Activated naive CD8-positive, alpha-beta T cell treated with anti-CD3 and anti-CD28 coated beads, Interleukin-2, amount 50 U/mL, for 24 hours (primary cell): ENCODE results near the gene CLEC3A.
"Not testable (repeated sequence)": the region's sequence is repeated elsewhere in the genome, so short reads cannot be mapped to it uniquely, and the experiment has no call there.

Experiments
- ATAC-seq: fragments of 150-1000 bp; cut with Tn5 transposase; one replicate; pipeline ENCODE4 v1.10.0; 2021
- DNase-seq: peaks from one replicate; pipeline ENCODE4 v3.0.0; 2021
- H3K27ac Mint-ChIP-seq: one replicate; pipeline ENCODE4 v1.8.0; 2021; ENCODE audit warnings: mild to moderate bottlenecking, mixed read lengths
- H3K27me3 Mint-ChIP-seq: one replicate; pipeline ENCODE4 v1.8.0; 2021; ENCODE audit warnings: mixed read lengths
- H3K36me3 Mint-ChIP-seq: one replicate; pipeline ENCODE4 v1.8.0; 2021; ENCODE audit warnings: low read depth, mixed read lengths
- H3K4me1 Mint-ChIP-seq: one replicate; pipeline ENCODE4 v1.8.0; 2021; ENCODE audit warnings: mixed read lengths
- H3K4me3 Mint-ChIP-seq: one replicate; pipeline ENCODE4 v1.8.0; 2021; ENCODE audit warnings: mild to moderate bottlenecking, moderate library complexity, mixed read lengths
- H3K9me3 Mint-ChIP-seq: one replicate; pipeline ENCODE4 v1.8.0; 2021; ENCODE audit warnings: mixed read lengths

CLEC3A gene

GRCh38 chr16:78057803-78058564 lies 35.6 kb downstream of the CLEC3A start:
- H3K4me3 Mint-ChIP-seq: no peak overlapping the region

GRCh38 chr16:78059806-78060205 lies 37.5 kb downstream of the CLEC3A start:
- not testable (repeated sequence) for H3K27me3 Mint-ChIP-seq, H3K4me1 Mint-ChIP-seq, ATAC-seq, H3K36me3 Mint-ChIP-seq, H3K27ac Mint-ChIP-seq, H3K9me3 Mint-ChIP-seq, H3K4me3 Mint-ChIP-seq, DNase-seq

More at GRCh38 chr16:78057803-78058564, 35.6 kb downstream of the CLEC3A start:
- H3K27me3 Mint-ChIP-seq: peaks cover 8% of the 10 kb centered on the region
- H3K36me3 Mint-ChIP-seq: no peaks in the 10 kb centered on the region
- no peak overlapping the region for H3K27ac Mint-ChIP-seq
- DNase-seq (no peak), ATAC-seq (no peak)
- no peaks in the 10 kb centered on the region for H3K9me3 Mint-ChIP-seq
- H3K4me1 Mint-ChIP-seq: no peaks in the 10 kb centered on the region

GRCh38 chr16:78060295-78060694 lies 37.9 kb downstream of the CLEC3A start:
- ATAC-seq (no peak), DNase-seq (no peak)
- no peaks in the 10 kb centered on the region for H3K4me1 Mint-ChIP-seq
- no peak overlapping the region for H3K4me3 Mint-ChIP-seq
- peaks cover 2% of the 10 kb centered on the region for H3K27me3 Mint-ChIP-seq
- H3K27ac Mint-ChIP-seq: no peak overlapping the region
- no peaks in the 10 kb centered on the region for H3K9me3 Mint-ChIP-seq
- H3K36me3 Mint-ChIP-seq: no peaks in the 10 kb centered on the region

GRCh38 chr16:78060809-78061208 lies 38.5 kb downstream of the CLEC3A start:
- no peak overlapping the region for H3K4me3 Mint-ChIP-seq
- peaks cover 2% of the 10 kb centered on the region for H3K27me3 Mint-ChIP-seq
- no peaks in the 10 kb centered on the region for H3K9me3 Mint-ChIP-seq
- no peaks in the 10 kb centered on the region for H3K4me1 Mint-ChIP-seq
- ATAC-seq (no peak), DNase-seq (no peak)
- H3K36me3 Mint-ChIP-seq: no peaks in the 10 kb centered on the region
- no peak overlapping the region for H3K27ac Mint-ChIP-seq

- H3K36me3 Mint-ChIP-seq: no peaks in the 10 kb centered on the region
- no peak overlapping the region for H3K4me3 Mint-ChIP-seq
- peaks cover 8% of the 10 kb centered on the region for H3K27me3 Mint-ChIP-seq
- ATAC-seq: no peak
- no peaks in the 10 kb centered on the region for H3K9me3 Mint-ChIP-seq
- H3K27ac Mint-ChIP-seq: no peak overlapping the region
- DNase-seq: no peak
- H3K4me1 Mint-ChIP-seq: no peaks in the 10 kb centered on the region
Observed at GRCh38 chr16:78065319-78065718, 43.0 kb downstream of the CLEC3A start.

DNA sequence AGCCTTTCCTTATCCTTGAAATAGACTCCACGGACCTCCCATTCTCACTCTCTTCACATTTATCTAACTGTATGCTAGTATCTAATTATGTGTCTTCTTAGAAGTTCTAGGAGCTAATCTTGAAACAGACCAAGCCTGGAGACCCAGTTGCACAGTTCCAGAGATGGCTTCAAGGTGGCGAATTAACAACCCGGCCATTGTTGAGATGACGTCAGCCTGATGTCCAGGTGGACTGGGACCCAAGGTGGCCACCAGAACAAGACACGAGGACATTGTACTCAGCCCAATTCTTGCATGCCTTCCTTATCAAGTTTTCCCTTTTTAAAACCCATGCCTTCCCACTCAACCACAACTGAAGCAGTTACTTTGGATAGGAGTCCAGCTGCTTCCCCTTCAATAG lies 47.6 kb downstream of the CLEC3A start:
- ATAC-seq (no peak), DNase-seq (no peak)
- Mint-ChIP-seq H3K4me3 (no peak overlapping the region), H3K27ac (no peak overlapping the region), H3K27me3 (peaks cover 10% of the 10 kb centered on the region), H3K36me3 (no peaks in the 10 kb centered on the region), H3K4me1 (no peaks in the 10 kb centered on the region), H3K9me3 (no peaks in the 10 kb centered on the region)

GRCh38 chr16:78072275-78072674 lies 49.9 kb downstream of the CLEC3A start:
- Mint-ChIP-seq H3K9me3 (no peaks in the 10 kb centered on the region), H3K27me3 (peaks cover 8% of the 10 kb centered on the region), H3K4me1 (no peaks in the 10 kb centered on the region), H3K36me3 (no peaks in the 10 kb centered on the region), H3K4me3 (no peak overlapping the region), H3K27ac (no peak overlapping the region)
- no peak for ATAC-seq
- no peak for DNase-seq

DNA sequence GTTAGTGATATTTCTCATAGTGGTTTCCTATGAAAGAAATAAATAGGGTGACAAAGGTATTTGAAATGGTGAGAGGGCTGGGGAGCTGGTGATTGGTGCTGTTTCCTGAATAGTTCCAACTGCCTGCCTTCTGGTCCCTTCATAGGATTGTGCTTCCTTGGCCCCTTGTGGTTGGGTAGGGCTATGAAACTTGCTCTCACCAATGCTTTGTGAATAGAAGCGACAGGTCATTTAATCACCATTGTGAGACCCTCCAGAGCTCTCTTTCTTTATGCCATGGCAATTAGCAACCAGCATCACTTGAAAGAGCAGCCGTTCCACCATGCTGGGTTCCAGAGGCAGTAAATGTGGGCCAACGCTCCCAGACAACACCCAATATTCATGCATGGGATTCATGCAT lies 53.5 kb downstream of the CLEC3A start:
- Mint-ChIP-seq H3K4me3 (no peak overlapping the region), H3K9me3 (no peaks in the 10 kb centered on the region), H3K36me3 (no peaks in the 10 kb centered on the region), H3K27me3 (no peaks in the 10 kb centered on the region), H3K4me1 (no peaks in the 10 kb centered on the region), H3K27ac (no peak overlapping the region)
- no peak for ATAC-seq
- no peak for DNase-seq

DNA sequence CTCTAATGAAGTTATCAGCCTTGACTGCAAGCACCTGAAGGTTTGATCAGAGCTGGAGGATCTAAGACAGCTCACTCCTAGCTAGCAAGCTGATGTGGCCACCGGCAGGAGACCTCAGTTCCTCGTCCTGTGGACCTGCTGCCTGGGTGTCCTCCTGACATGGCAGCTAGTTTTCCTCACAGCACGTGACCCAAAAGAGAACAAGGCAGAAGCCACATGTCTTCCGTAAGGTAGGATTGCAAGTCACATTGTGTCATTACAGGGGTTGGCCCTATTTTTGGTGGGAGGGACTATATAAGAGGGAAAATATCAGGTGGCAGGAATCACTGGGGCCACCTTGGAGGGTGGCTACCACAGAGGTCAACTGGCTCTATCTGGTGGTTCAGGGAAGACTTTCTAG lies 59.0 kb downstream of the CLEC3A start:
- no peak for DNase-seq
- H3K9me3 Mint-ChIP-seq: no peaks in the 10 kb centered on the region
- no peak overlapping the region for H3K4me3 Mint-ChIP-seq
- no peak overlapping the region for H3K27ac Mint-ChIP-seq
- no peak for ATAC-seq
- H3K36me3 Mint-ChIP-seq: no peaks in the 10 kb centered on the region
- H3K27me3 Mint-ChIP-seq: peaks cover 2% of the 10 kb centered on the region
- H3K4me1 Mint-ChIP-seq: no peaks in the 10 kb centered on the region
